ENCODE measurements around the gene TMEM239. TPM values are rescaled to one million over a fixed set of nuclear protein-coding genes. Genes with fewer than 3 reads are reported as not detected.

TMEM239 gene
- polyA plus RNA-seq, 1 donor from 2014 or later, result not detected

- H3K36me3 ChIP-seq (ENCODE audit: insufficient read depth, low read length), result no peaks in the 10 kb centered on the region
- H3K4me3 ChIP-seq (ENCODE audit: low read length), result peak overlapping the region; percentile 75
- no peaks in the 10 kb centered on the region for H4K20me1 ChIP-seq (ENCODE audit: insufficient read depth)
- peak overlapping the region; percentile 29 for H3K27ac ChIP-seq (ENCODE audit: low read length)
- H2AFZ ChIP-seq (ENCODE audit: low read depth, low read length), result peak overlapping the region; percentile 46
- TF ChIP-seq CTCF (IDR thresholded peaks at IDR 0.05; ENCODE audit: poor library complexity, severe bottlenecking), result no peak
- no peak for TF ChIP-seq RAD21 (conservative IDR thresholded peaks at IDR 0.05)
- TF ChIP-seq MXI1 (conservative IDR thresholded peaks at IDR 0.05; ENCODE audit: poor library complexity, severe bottlenecking), result peak; percentile 37
- peak; percentile 10 for TF ChIP-seq EP300 (conservative IDR thresholded peaks at IDR 0.05; ENCODE audit: poor library complexity, severe bottlenecking)
- TF ChIP-seq TAF1 (IDR thresholded peaks at IDR 0.05; ENCODE audit: low read depth), result no peak
- TF ChIP-seq EZH2 (IDR thresholded peaks at IDR 0.05; ENCODE audit: borderline replicate concordance, insufficient read depth, low read length, poor library complexity, severe bottlenecking), result no peak
- no peak for TF ChIP-seq SMC3 (conservative IDR thresholded peaks at IDR 0.05; ENCODE audit: poor library complexity)
- peak; percentile 82 for TF ChIP-seq POLR2AphosphoS5 (IDR thresholded peaks at IDR 0.05)
- TF ChIP-seq REST (IDR thresholded peaks at IDR 0.05; ENCODE audit: borderline replicate concordance), result peak; percentile 87
- peak overlapping the region; percentile 63 for H3K9ac ChIP-seq (ENCODE audit: low read length)
- H3K79me2 ChIP-seq (replicated peaks; ENCODE audit: insufficient read depth, low read length), result no peaks in the 10 kb centered on the region
- H3K9me2 ChIP-seq (ENCODE audit: insufficient read depth, low read length), result no peaks in the 10 kb centered on the region
- H3F3A ChIP-seq (ENCODE audit: insufficient read depth, low read length, poor library complexity, severe bottlenecking), result no peaks in the 10 kb centered on the region
- peak overlapping the region; percentile 25 for H3K4me2 ChIP-seq (ENCODE audit: low read length)
- H3K9me3 ChIP-seq (ENCODE audit: low read length), result no peaks in the 10 kb centered on the region
- H3K27me3 ChIP-seq (ENCODE audit: insufficient read depth, low read depth, low read length), result peaks cover 51% of the 10 kb centered on the region
Observed at GRCh38 chr20:2799688-2800520, 16.3 kb upstream of the TMEM239 start.

GRCh38 chr20:2800521-2801285 lies 15.5 kb upstream of the TMEM239 start, which contains the start of gene CPXM1:
Gene CPXM1, minus strand, starts transcription at chr20:2800627. Its CDS starts 55 bp downstream, at chr20:2800572.
- H2AFZ ChIP-seq (ENCODE audit: low read depth, low read length), result peak within 1 kb of the TSS; percentile 46
- no peaks in the 10 kb centered on the region for H3F3A ChIP-seq (ENCODE audit: insufficient read depth, low read length, poor library complexity, severe bottlenecking)
- peak within 1 kb of the TSS; percentile 29 for H3K27ac ChIP-seq (ENCODE audit: low read length)
- H3K9ac ChIP-seq (ENCODE audit: low read length), result peak within 1 kb of the TSS; percentile 63
- no peaks in the 10 kb centered on the region for H3K79me2 ChIP-seq (replicated peaks; ENCODE audit: insufficient read depth, low read length)
- H3K4me2 ChIP-seq (ENCODE audit: low read length), result peak within 1 kb of the TSS; percentile 25
- H3K9me3 ChIP-seq (ENCODE audit: low read length), result no peaks in the 10 kb centered on the region
- no peak for TF ChIP-seq REST (IDR thresholded peaks at IDR 0.05; ENCODE audit: borderline replicate concordance)
- peak within 1 kb of the TSS; percentile 75 for H3K4me3 ChIP-seq (ENCODE audit: low read length)
- no peaks in the 10 kb centered on the region for H4K20me1 ChIP-seq (ENCODE audit: insufficient read depth)
- peaks cover 59% of the 10 kb centered on the region for H3K27me3 ChIP-seq (ENCODE audit: insufficient read depth, low read depth, low read length)
- no peaks in the 10 kb centered on the region for H3K9me2 ChIP-seq (ENCODE audit: insufficient read depth, low read length)
- no peaks in the 10 kb centered on the region for H3K36me3 ChIP-seq (ENCODE audit: insufficient read depth, low read length)

Data from neural cell (in vitro differentiated cells).